OCI-LY7 (cell line): ENCODE results near the gene E2F2. TPM values are rescaled to one million over a fixed set of nuclear protein-coding genes. Genes with fewer than 3 reads are reported as not detected.
A peak's percentile ranks its signal among the peaks of the same experiment; 100 is the strongest.

ENCODE experiments used
- BruUV-seq: library from RNA; stranded (reverse); fragments of 400-500 nt; replicated peaks from 2 replicates; lab custom pipeline; 2021; lab: Mats Ljungman, UMichigan
- CTCF ChIA-PET: fragments of 300-600 bp; sonication (Branson Sonifier 250); formaldehyde crosslinking; loops from one replicate; lab custom pipeline; 2022; ENCODE audit warnings: antibody characterized with exemption; ENCODE audit not compliant: unreplicated experiment; lab: Charles Lee
- POLR2A ChIA-PET: fragments of 300-600 bp; sonication (Branson Sonifier 250); formaldehyde crosslinking; loops from one replicate; lab custom pipeline; 2022; ENCODE audit warnings: antibody characterized with exemption; lab: Charles Lee
- DNase-seq: peaks from one replicate; pipeline ENCODE4 v3.0.0-alpha.2; 2015; ENCODE audit warnings: low spot score
- H2AFZ ChIP-seq: fragments of 200-600 bp; sonication (generic), shearing (Covaris generic); 2 replicates; pipeline ENCODE4 v1.6.1; 2014; ENCODE audit warnings: mild to moderate bottlenecking, antibody characterized with exemption, low read length, moderate library complexity
- H3K27ac ChIP-seq: fragments of 200-600 bp; sonication (generic); 2 replicates; pipeline ENCODE4 v1.5.1; 2014; ENCODE audit warnings: mixed run types, low read depth, mild to moderate bottlenecking, moderate library complexity, low read length, inconsistent platforms; ENCODE audit not compliant: poor library complexity, severe bottlenecking
- H3K36me3 ChIP-seq: fragments of 200-600 bp; sonication (generic); 2 replicates; pipeline ENCODE4 v1.6.1; 2014; ENCODE audit warnings: mild to moderate bottlenecking, antibody characterized with exemption, low read length, moderate library complexity, mixed read lengths; ENCODE audit not compliant: insufficient read depth
- H3K4me1 ChIP-seq: fragments of 200-600 bp; sonication (generic); 2 replicates; pipeline ENCODE4 v1.5.1; 2014; ENCODE audit warnings: mild to moderate bottlenecking, low read length; ENCODE audit not compliant: insufficient read depth, poor library complexity, severe bottlenecking
- H3K4me2 ChIP-seq: fragments of 200-600 bp; sonication (generic); 2 replicates; pipeline ENCODE4 v1.6.1; 2014; ENCODE audit warnings: mild to moderate bottlenecking, low read length
- H3K4me3 ChIP-seq: fragments of 200-600 bp; sonication (generic); 2 replicates; pipeline ENCODE4 v1.5.1; 2014; ENCODE audit warnings: mild to moderate bottlenecking, low read depth, low read length; ENCODE audit not compliant: poor library complexity, severe bottlenecking
- H3K79me2 ChIP-seq: fragments of 200-600 bp; sonication (generic); 2 replicates; pipeline ENCODE4 v1.6.1; 2016; ENCODE audit warnings: low read depth, mild to moderate bottlenecking, low read length, moderate library complexity, mixed read lengths; ENCODE audit not compliant: insufficient read depth
- H3K9me2 ChIP-seq: fragments of 200-600 bp; sonication (generic); 2 replicates; pipeline ENCODE4 v1.6.1; 2016; ENCODE audit warnings: mild to moderate bottlenecking, low read length, mixed read lengths; ENCODE audit not compliant: insufficient read depth
- H3K9me3 ChIP-seq: fragments of 200-600 bp; sonication (generic); 2 replicates; pipeline ENCODE4 v1.6.1; 2014; ENCODE audit warnings: mild to moderate bottlenecking, mixed run types, low read length, mixed read lengths
- H4K20me1 ChIP-seq: fragments of 200-600 bp; sonication (generic); 2 replicates; pipeline ENCODE4 v1.6.1; 2014; ENCODE audit warnings: mild to moderate bottlenecking, antibody characterized with exemption, low read length, moderate library complexity, mixed read lengths; ENCODE audit not compliant: insufficient read depth
- EZH2phosphoT487 ChIP-seq: fragments of 200-600 bp; sonication (generic); IDR thresholded peaks from 2 replicates; pipeline ENCODE4 v1.6.1; 2018; ENCODE audit warnings: low read depth, borderline replicate concordance, mild to moderate bottlenecking, mixed run types, antibody characterized with exemption, low read length, moderate library complexity, mixed read lengths
- intact Hi-C: fragments of 100-400 bp; cut with micrococcal nuclease; formaldehyde crosslinking; loops from one replicate; pipeline ENCODE4 v1.10.0; 2022; ENCODE audit not compliant: unreplicated experiment
- total RNA-seq, 2 experiments: library from RNA; depleted of rRNA in 1 of 2; stranded (reverse); fragments of >200 nt in 1 of 2; shearing (Covaris generic) in 1 of 2; gene quantifications; 2 replicates each; pipeline ENCODE4 v1.2.3, GENCODE V29; 2014 to 2022
- TF ChIP-seq, protein P1 (sequence below): fragments of 200-600 bp; sonication (generic); conservative IDR thresholded peaks from 2 replicates; pipeline ENCODE4 v1.5.1; 2014; ENCODE audit warnings: mild to moderate bottlenecking, antibody characterized with exemption, low read length, moderate library complexity, mixed read lengths

Gene E2F2
- total RNA-seq, 2 experiments from 2014 or later = 203 to 212 TPM

DNA sequence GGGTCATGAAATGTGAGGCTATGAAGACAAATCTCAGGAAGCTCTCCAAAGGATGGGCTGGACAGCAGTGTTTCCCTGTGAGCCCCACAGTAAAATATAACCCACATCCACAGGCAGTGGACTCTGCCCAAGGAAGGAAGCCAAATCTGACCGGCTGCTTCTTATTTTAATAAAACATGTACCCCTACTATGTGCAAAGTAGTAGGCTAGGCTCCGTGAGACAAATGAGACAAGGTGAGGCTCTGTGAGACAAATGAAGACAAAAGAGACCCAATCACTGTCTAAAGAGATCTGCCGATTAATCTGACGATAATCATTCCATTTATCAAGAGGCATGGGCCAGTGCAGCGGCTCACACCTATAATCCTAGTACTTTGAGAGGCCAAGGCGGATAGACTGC lies 49.1 kb downstream of the E2F2 start:
- no peak for DNase-seq
- no TSS peak for BruUV-seq
- CTCF ChIA-PET = no interaction called here
- H3K79me2 ChIP-seq = no peaks in the 10 kb centered on the region
- no peak overlapping the region for H3K27ac ChIP-seq
- intact Hi-C loops = loop anchor here (5.0 kb wide), 2 partner anchors 55 to 465 kb away; partner anchors contain the start of genes KDM1A and TEX46
- H3K4me1 ChIP-seq = peaks cover 49% of the 10 kb centered on the region
- H3K4me2 ChIP-seq = peak overlapping the region; percentile 68; the same call in 1 of the 2 replicates
- no peak overlapping the region for H2AFZ ChIP-seq
- TF ChIP-seq, protein P1, sequence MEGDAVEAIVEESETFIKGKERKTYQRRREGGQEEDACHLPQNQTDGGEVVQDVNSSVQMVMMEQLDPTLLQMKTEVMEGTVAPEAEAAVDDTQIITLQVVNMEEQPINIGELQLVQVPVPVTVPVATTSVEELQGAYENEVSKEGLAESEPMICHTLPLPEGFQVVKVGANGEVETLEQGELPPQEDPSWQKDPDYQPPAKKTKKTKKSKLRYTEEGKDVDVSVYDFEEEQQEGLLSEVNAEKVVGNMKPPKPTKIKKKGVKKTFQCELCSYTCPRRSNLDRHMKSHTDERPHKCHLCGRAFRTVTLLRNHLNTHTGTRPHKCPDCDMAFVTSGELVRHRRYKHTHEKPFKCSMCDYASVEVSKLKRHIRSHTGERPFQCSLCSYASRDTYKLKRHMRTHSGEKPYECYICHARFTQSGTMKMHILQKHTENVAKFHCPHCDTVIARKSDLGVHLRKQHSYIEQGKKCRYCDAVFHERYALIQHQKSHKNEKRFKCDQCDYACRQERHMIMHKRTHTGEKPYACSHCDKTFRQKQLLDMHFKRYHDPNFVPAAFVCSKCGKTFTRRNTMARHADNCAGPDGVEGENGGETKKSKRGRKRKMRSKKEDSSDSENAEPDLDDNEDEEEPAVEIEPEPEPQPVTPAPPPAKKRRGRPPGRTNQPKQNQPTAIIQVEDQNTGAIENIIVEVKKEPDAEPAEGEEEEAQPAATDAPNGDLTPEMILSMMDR = no peak
- TF ChIP-seq EZH2phosphoT487 = no peak
- H3K4me3 ChIP-seq = no peak overlapping the region
- no peaks in the 10 kb centered on the region for H3K36me3 ChIP-seq
- POLR2A ChIA-PET = interaction anchor here (0.6 kb wide), 1 partner anchor 146 kb away, joined by 3 read pairs; no protein-coding TSS in a partner anchor
- H3K9me2 ChIP-seq = no peaks in the 10 kb centered on the region
- no peaks in the 10 kb centered on the region for H3K9me3 ChIP-seq
- H4K20me1 ChIP-seq = no peaks in the 10 kb centered on the region

DNA sequence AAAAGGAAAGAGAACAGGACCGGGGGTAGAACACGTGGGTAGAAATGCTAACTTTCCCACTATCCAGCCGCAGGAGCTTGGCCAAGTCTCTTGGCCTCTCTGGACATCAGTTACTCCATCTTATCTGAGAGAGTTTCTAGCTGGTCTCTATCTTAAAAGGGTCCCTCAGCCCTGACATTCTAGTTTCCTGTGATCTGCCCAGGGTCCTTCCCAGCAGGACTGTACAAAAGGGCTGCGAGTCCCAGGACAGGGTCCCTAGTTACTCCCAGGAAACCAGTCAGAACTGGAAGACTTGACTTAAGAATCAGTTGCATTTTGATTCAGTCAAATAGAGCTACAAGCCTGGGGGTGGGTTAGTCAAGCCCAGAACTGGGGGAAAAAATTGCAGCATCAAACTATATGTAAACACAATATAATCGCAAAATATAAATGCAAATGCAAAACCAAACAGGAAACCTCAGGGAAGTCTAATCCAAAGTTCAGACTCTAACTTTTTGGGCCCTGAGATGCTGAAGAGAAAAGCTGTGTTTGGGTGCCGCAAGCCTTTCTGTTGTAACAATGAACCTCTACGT lies 49.9 kb downstream of the E2F2 start:
- Histone ChIP-seq H2AFZ (peak overlapping the region; percentile 53; the same call in 1 of the 2 replicates), H3K4me3 (peak overlapping the region; percentile 40), H3K79me2 (no peaks in the 10 kb centered on the region), H3K9me2 (no peaks in the 10 kb centered on the region), H3K4me2 (peak overlapping the region; percentile 68), H3K27ac (peak overlapping the region; percentile 4), H3K36me3 (no peaks in the 10 kb centered on the region), H4K20me1 (no peaks in the 10 kb centered on the region), H3K9me3 (no peaks in the 10 kb centered on the region), H3K4me1 (peaks cover 49% of the 10 kb centered on the region)
- DNase-seq = no peak
- ChIA-PET POLR2A (interaction anchor here (1.6 kb wide), 1 partner anchor 35 kb away, joined by 3 read pairs; no protein-coding TSS in a partner anchor), CTCF (interaction anchor here (0.6 kb wide), 1 partner anchor 291 kb away, joined by 3 read pairs; no protein-coding TSS in a partner anchor)
- TF ChIP-seq, protein P1 = no peak
- no peak for TF ChIP-seq EZH2phosphoT487
- BruUV-seq = no TSS peak
- intact Hi-C loops = loop anchor here (5.0 kb wide), 2 partner anchors 56 to 464 kb away; partner anchors contain the start of genes KDM1A and TEX46
